Suprapubic skin (tissue), 4 donors: ENCODE results near the gene TGM1.

ENCODE experiments used
- EP300 ChIP-seq: sonication (generic); formaldehyde crosslinking; IDR thresholded peaks from one replicate; pipeline ENCODE4 v1.6.1; 2017; ENCODE audit warnings: antibody characterized with exemption
- POLR2A ChIP-seq, 2 donors: fragments of 450-650 bp; IDR thresholded peaks; one replicate each; pipeline ENCODE4 v1.6.1; 2017; ENCODE audit warnings: antibody characterized with exemption in 2 of 2, mild to moderate bottlenecking in 2 of 2, moderate library complexity in 2 of 2
- POLR2AphosphoS5 ChIP-seq, 3 donors: sonication (generic); formaldehyde crosslinking; IDR thresholded peaks; one replicate each; pipeline ENCODE4 v1.6.1; 2017; ENCODE audit warnings: antibody characterized with exemption in 3 of 3
- TF ChIP-seq, protein P1 (sequence below), 2 donors: fragments of 200-600 bp in 1 of 2; fragments of 450-650 bp in 1 of 2; sonication (generic) in 1 of 2; IDR thresholded peaks; one replicate each; pipeline ENCODE4 v1.5.1; 2016 to 2019; ENCODE audit warnings: antibody characterized with exemption in 2 of 2, mild to moderate bottlenecking in 1 of 2, moderate library complexity in 1 of 2

DNA sequence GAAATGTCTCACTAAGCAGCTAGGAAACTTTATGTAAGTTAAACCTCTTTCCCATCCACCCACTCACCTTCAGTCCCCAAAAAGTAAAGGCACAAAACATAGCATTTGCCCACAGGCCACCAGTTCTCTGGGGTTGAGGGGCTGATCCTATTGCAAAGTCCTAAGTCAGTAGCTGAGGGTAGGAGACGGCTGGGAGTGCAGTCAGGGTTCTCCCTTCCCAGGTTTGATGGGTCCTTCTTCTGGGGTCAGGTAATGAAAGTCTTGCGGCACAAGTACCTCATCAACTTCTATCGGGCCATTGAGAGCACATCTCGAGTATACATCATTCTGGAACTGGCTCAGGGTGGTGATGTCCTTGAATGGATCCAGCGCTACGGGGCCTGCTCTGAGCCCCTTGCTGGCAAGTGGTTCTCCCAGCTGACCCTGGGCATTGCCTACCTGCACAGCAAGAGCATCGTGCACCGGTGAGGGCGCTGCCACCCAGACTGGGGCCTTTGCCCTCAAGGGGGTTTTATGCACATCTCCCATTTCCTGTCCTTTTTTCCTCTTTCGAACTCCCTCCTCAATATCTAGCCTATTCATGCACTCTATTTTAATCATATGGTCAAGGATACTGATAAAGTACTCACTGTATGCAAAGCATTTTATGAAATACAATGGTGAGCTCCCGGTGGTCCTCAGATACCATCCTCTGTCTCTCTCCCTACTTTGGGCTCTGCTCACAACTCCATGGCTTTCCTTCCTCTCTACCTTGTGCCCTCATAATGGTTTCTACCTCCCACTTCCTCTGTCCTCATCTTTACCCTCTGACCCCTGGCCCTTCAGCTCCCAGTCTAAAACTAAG is 56.5 kb downstream of the TGM1 start:
- TF ChIP-seq, protein P1, sequence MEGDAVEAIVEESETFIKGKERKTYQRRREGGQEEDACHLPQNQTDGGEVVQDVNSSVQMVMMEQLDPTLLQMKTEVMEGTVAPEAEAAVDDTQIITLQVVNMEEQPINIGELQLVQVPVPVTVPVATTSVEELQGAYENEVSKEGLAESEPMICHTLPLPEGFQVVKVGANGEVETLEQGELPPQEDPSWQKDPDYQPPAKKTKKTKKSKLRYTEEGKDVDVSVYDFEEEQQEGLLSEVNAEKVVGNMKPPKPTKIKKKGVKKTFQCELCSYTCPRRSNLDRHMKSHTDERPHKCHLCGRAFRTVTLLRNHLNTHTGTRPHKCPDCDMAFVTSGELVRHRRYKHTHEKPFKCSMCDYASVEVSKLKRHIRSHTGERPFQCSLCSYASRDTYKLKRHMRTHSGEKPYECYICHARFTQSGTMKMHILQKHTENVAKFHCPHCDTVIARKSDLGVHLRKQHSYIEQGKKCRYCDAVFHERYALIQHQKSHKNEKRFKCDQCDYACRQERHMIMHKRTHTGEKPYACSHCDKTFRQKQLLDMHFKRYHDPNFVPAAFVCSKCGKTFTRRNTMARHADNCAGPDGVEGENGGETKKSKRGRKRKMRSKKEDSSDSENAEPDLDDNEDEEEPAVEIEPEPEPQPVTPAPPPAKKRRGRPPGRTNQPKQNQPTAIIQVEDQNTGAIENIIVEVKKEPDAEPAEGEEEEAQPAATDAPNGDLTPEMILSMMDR (IDR thresholded peaks at IDR 0.05): no peak
- TF ChIP-seq EP300: no peak
- no peak for TF ChIP-seq POLR2A (IDR thresholded peaks at IDR 0.05)
- no peak for TF ChIP-seq POLR2AphosphoS5 (IDR thresholded peaks at IDR 0.05)
